ENCODE measurements around the gene DNAJC25. TPM values are rescaled to one million over a fixed set of nuclear protein-coding genes. Genes with fewer than 3 reads are reported as not detected.

Gene DNAJC25
- total RNA-seq (1 to 10 TPM; 8.1 to 8.8 TPM), polyA plus RNA-seq (ENCODE audit: insufficient read length in 2 of 2) (10 to 100 TPM; 11.8 to 12.2 TPM)
- long read RNA-seq, donor 1, partial matches to known transcripts, result 0 of 7 reads
- long read RNA-seq, donor 1, other reads (novel, unspliced or antisense), result 0 of 7 reads
- long read RNA-seq, donor 2, result 0 reads
- long read RNA-seq, donor 3, result 0 reads
- long read RNA-seq, donor 4, partial matches to known transcripts, result 0 of 5 reads
- long read RNA-seq, donor 4, other reads (novel, unspliced or antisense), result 0 of 5 reads

- no peaks in the 10 kb centered on the region for H3K27me3 ChIP-seq (ENCODE audit: control insufficient read depth, insufficient read depth, low read length)
- under 1% methylated on average over 79 of the region's 79 CpGs for WGBS (ENCODE audit: insufficient coverage)
- peak within 1 kb of the TSS; percentile 50 for H3K27ac ChIP-seq (ENCODE audit: low read depth, low read length)
Observed at GRCh38 chr9:111631214-111631971, at the start of gene DNAJC25. TSS of gene DNAJC25 (plus strand) at chr9:111631334. CDS start at chr9:111631408, 74 bp downstream.

DNA sequence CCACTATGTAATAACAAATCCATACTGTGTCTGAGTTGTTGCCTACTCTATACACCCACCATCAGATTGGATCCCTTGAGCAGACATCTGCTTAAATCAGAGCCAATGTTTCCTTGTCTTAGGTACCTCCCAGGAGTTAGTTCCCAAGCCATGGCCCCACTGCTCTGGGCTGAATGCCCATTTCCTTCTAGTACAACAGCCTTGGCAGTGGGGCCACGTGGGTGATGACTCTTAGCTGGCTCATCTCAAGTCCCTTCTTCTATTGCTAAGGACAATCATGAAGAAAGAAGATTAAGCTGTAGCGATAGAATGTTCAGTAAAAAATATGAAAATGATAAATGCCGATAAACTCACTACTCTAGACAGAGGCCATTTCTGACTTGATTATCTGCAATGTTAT is 48.2 kb upstream of the DNAJC25 start:
- Histone ChIP-seq H3K27ac (ENCODE audit: low read depth, low read length) (no peak overlapping the region), H3K27me3 (ENCODE audit: control insufficient read depth, insufficient read depth, low read length) (no peaks in the 10 kb centered on the region), H3K4me3 (ENCODE audit: low read depth, low read length) (no peak overlapping the region), H3K36me3 (ENCODE audit: control insufficient read depth, insufficient read depth, low read length) (peaks cover 2% of the 10 kb centered on the region), H3K4me1 (ENCODE audit: control insufficient read depth, insufficient read depth, low read length) (no peaks in the 10 kb centered on the region), H3K9me3 (ENCODE audit: control insufficient read depth, insufficient read depth, low read length) (no peaks in the 10 kb centered on the region)
- WGBS (ENCODE audit: insufficient coverage), result 100% methylated on average over 1 of the region's 3 CpGs
- DNase-seq (ENCODE audit: low read depth in 4 of 6, low spot score in 6 of 6), result no peak

More at GRCh38 chr9:111631214-111631971, at the start of gene DNAJC25:
- H3K4me3 ChIP-seq (ENCODE audit: low read depth, low read length), result peak within 1 kb of the TSS; percentile 82
- peak; percentile 91 to 99 (median 95) for DNase-seq (ENCODE audit: low read depth in 4 of 6, low spot score in 6 of 6)
- no peaks in the 10 kb centered on the region for H3K9me3 ChIP-seq (ENCODE audit: control insufficient read depth, insufficient read depth, low read length)
- H3K4me1 ChIP-seq (ENCODE audit: control insufficient read depth, insufficient read depth, low read length), result peaks cover 10% of the 10 kb centered on the region
- H3K36me3 ChIP-seq (ENCODE audit: control insufficient read depth, insufficient read depth, low read length), result no peaks in the 10 kb centered on the region

DNA sequence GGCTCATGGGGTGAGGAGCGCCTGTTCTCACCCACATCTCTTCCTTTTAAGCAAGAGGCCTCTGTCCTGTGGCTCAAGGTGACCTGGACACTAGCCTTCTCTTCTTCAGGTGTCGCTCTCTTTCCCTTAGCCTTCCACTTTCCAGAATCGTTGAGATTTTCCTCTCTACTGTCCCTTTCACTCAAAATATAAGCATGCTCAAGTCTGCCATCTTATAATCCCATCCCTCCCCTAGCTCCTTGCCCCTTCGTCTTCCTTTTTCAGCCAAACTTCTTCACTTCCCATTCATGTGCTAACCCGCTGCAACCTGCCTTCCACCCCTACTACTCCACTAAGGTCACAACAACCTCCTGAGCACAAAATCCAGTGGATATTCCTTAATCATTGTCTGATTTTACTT is 44.8 kb upstream of the DNAJC25 start:
- WGBS (ENCODE audit: insufficient coverage), result 90% methylated on average over 5 of the region's 5 CpGs
- H3K4me3 ChIP-seq (ENCODE audit: low read depth, low read length), result no peak overlapping the region
- H3K36me3 ChIP-seq (ENCODE audit: control insufficient read depth, insufficient read depth, low read length), result no peaks in the 10 kb centered on the region

DNA sequence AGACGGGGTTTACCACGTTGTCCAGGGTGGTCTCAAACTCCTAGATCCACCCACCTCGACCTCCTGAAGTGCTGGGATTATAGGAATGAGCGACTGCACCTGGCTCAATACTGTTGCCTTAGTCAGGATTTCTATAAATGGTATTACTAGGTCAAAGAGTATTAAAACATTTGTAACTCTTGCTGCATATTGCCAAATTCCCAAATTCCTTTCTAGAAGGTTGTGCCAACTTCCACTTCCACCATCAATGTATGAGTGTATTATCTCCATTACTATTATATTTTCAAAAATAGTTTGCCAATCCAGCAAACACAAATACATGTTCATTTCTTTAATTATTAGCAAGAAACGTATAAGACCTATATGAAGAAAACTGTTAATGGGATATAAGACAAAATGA is 42.3 kb upstream of the DNAJC25 start:
- H3K36me3 ChIP-seq (ENCODE audit: control insufficient read depth, insufficient read depth, low read length), result no peaks in the 10 kb centered on the region
- H3K4me3 ChIP-seq (ENCODE audit: low read depth, low read length), result no peak overlapping the region
- no peak for DNase-seq (ENCODE audit: low read depth in 4 of 6, low spot score in 6 of 6)
- H3K27ac ChIP-seq (ENCODE audit: low read depth, low read length), result no peak overlapping the region
- H3K9me3 ChIP-seq (ENCODE audit: control insufficient read depth, insufficient read depth, low read length), result no peaks in the 10 kb centered on the region
- 96% methylated on average over 3 of the region's 5 CpGs for WGBS (ENCODE audit: insufficient coverage)
- no peaks in the 10 kb centered on the region for H3K4me1 ChIP-seq (ENCODE audit: control insufficient read depth, insufficient read depth, low read length)
- no peaks in the 10 kb centered on the region for H3K27me3 ChIP-seq (ENCODE audit: control insufficient read depth, insufficient read depth, low read length)

More for the DNA sequence above, 44.8 kb upstream of the DNAJC25 start:
- Histone ChIP-seq H3K9me3 (ENCODE audit: control insufficient read depth, insufficient read depth, low read length) (no peaks in the 10 kb centered on the region), H3K4me1 (ENCODE audit: control insufficient read depth, insufficient read depth, low read length) (no peaks in the 10 kb centered on the region), H3K27ac (ENCODE audit: low read depth, low read length) (no peak overlapping the region), H3K27me3 (ENCODE audit: control insufficient read depth, insufficient read depth, low read length) (no peaks in the 10 kb centered on the region)
- DNase-seq (ENCODE audit: low read depth in 4 of 6, low spot score in 6 of 6), result no peak

DNA sequence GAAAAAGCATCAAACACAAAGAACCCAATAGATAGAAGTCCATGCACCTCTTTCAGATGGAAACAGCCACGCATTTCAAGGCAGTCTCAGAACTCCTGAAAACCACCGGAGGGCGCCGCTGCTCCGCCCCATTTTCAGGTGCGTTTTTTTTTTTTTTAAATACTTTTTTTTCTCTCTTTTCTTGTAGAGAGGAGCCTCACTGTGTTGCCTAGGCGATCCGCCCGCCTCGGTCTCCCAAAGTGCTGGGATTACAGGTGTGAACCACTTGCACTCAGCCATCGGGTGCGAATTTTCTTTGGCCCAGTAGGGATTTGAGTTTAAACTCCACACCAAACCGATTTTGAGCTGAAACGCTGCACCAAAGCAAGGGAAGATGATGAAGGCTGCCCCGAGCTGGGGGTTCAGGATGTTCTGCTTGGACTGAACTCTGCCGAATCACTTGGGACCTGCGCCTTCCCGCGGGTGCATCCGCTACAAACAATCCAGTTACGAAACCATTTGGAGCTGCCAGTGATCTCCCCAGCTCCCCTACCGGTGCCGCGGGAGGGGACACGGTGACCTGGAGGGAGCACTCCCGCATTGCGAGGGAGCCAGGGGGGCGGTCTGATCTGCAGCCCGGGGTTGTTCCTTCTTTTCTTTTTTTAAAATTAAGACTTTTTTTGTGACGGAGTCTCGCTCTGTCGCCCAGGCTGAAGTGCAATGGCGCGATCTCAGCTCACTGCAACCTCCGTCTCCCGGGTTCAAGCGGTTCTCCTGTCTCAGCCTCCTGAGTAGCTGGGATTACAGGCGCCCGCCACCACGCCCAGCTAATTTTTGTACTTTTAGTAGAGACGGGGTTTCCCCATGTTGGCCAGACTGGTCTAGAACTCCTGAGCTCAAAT is 33.0 kb upstream of the DNAJC25 start:
- peak in 4 of 6 donors; percentile 19 to 88 (median 48) for DNase-seq (ENCODE audit: low read depth in 4 of 6, low spot score in 6 of 6)
- WGBS (ENCODE audit: insufficient coverage), result 2% methylated on average over 34 of the region's 41 CpGs
- H3K4me1 ChIP-seq (ENCODE audit: control insufficient read depth, insufficient read depth, low read length), result peaks cover 19% of the 10 kb centered on the region
- peak overlapping the region; percentile 80 for H3K4me3 ChIP-seq (ENCODE audit: low read depth, low read length)
- H3K27me3 ChIP-seq (ENCODE audit: control insufficient read depth, insufficient read depth, low read length), result no peaks in the 10 kb centered on the region
- H3K9me3 ChIP-seq (ENCODE audit: control insufficient read depth, insufficient read depth, low read length), result no peaks in the 10 kb centered on the region
- peaks cover 8% of the 10 kb centered on the region for H3K36me3 ChIP-seq (ENCODE audit: control insufficient read depth, insufficient read depth, low read length)
- H3K27ac ChIP-seq (ENCODE audit: low read depth, low read length), result peak overlapping the region; percentile 69

- Histone ChIP-seq H3K9me3 (ENCODE audit: control insufficient read depth, insufficient read depth, low read length) (no peaks in the 10 kb centered on the region), H3K4me1 (ENCODE audit: control insufficient read depth, insufficient read depth, low read length) (peaks cover 19% of the 10 kb centered on the region), H3K27me3 (ENCODE audit: control insufficient read depth, insufficient read depth, low read length) (no peaks in the 10 kb centered on the region), H3K27ac (ENCODE audit: low read depth, low read length) (peak overlapping the region; percentile 82), H3K36me3 (ENCODE audit: control insufficient read depth, insufficient read depth, low read length) (peaks cover 8% of the 10 kb centered on the region), H3K4me3 (ENCODE audit: low read depth, low read length) (peak overlapping the region; percentile 80)
- peak in 3 of 6 donors; percentile 0 to 15 (median 14) for DNase-seq (ENCODE audit: low read depth in 4 of 6, low spot score in 6 of 6)
- WGBS (ENCODE audit: insufficient coverage), result 2% methylated on average over 16 of the region's 16 CpGs
Observed at GRCh38 chr9:111598733-111599091, 32.4 kb upstream of the DNAJC25 start.

- peak; percentile 57 to 95 (median 66) for DNase-seq (ENCODE audit: low read depth in 4 of 6, low spot score in 6 of 6)
- H3K36me3 ChIP-seq (ENCODE audit: control insufficient read depth, insufficient read depth, low read length), result peaks cover 8% of the 10 kb centered on the region
- peaks cover 19% of the 10 kb centered on the region for H3K4me1 ChIP-seq (ENCODE audit: control insufficient read depth, insufficient read depth, low read length)
- peak within 1 kb of the TSS; percentile 82 for H3K27ac ChIP-seq (ENCODE audit: low read depth, low read length)
- no peaks in the 10 kb centered on the region for H3K27me3 ChIP-seq (ENCODE audit: control insufficient read depth, insufficient read depth, low read length)
- 0% methylated on average over 58 of the region's 64 CpGs for WGBS (ENCODE audit: insufficient coverage)
- H3K4me3 ChIP-seq (ENCODE audit: low read depth, low read length), result peak within 1 kb of the TSS; percentile 80
- H3K9me3 ChIP-seq (ENCODE audit: control insufficient read depth, insufficient read depth, low read length), result no peaks in the 10 kb centered on the region
Observed at GRCh38 chr9:111599092-111599954, 31.8 kb upstream of the DNAJC25 start, which contains the start of gene PTGR1. TSS of gene PTGR1 (minus strand) at chr9:111599647. CDS start at chr9:111597422, 2,225 bp downstream.

DNA sequence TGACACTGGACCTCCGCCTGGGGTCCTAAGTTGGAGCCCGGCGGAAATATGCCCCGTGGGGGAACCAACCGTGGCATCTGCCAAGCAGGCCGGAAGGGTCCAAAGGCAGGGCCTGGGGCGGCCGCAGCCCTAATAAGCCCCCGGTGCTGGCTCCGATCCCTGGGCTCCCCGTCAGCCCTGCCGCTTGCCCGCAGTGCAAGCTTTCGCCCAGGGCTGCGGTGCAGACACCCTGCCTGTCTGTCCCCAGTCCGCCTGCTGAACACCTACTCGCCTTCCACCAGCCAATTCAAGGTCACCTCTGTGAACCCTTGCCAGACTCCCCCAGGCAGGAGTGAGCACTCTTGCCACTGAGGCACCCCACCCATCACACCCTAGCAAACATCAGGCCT is 31.2 kb upstream of the DNAJC25 start:
- peaks cover 19% of the 10 kb centered on the region for H3K4me1 ChIP-seq (ENCODE audit: control insufficient read depth, insufficient read depth, low read length)
- H3K27me3 ChIP-seq (ENCODE audit: control insufficient read depth, insufficient read depth, low read length), result no peaks in the 10 kb centered on the region
- WGBS (ENCODE audit: insufficient coverage), result 15% methylated on average over 17 of the region's 17 CpGs
- H3K4me3 ChIP-seq (ENCODE audit: low read depth, low read length), result peak overlapping the region; percentile 80
- DNase-seq (ENCODE audit: low read depth in 4 of 6, low spot score in 6 of 6), result no peak
- H3K27ac ChIP-seq (ENCODE audit: low read depth, low read length), result no peak overlapping the region
- no peaks in the 10 kb centered on the region for H3K9me3 ChIP-seq (ENCODE audit: control insufficient read depth, insufficient read depth, low read length)
- peaks cover 8% of the 10 kb centered on the region for H3K36me3 ChIP-seq (ENCODE audit: control insufficient read depth, insufficient read depth, low read length)

All from spinal cord (tissue), 10 donors.